MM.1S (cell line): Measurements from ENCODE around the gene PFDN4.

Source experiments
- DNase-seq: peaks from one replicate; pipeline ENCODE4 v3.0.0-alpha.2; 2015
- H2AFZ ChIP-seq: fragments of 300-600 bp; sonication (generic); 2 replicates; pipeline ENCODE4 v1.6.0; 2016; ENCODE audit warnings: antibody characterized with exemption, low read length
- H3F3A ChIP-seq: fragments of 300-600 bp; sonication (generic); 2 replicates; pipeline ENCODE4 v1.6.1; 2016; ENCODE audit warnings: mild to moderate bottlenecking, antibody characterized with exemption, low read length, moderate library complexity, mixed read lengths; ENCODE audit not compliant: insufficient read depth
- H3K27ac ChIP-seq: fragments of 300-600 bp; sonication (generic); 2 replicates; pipeline ENCODE4 v1.5.1; 2016; ENCODE audit warnings: mild to moderate bottlenecking, low read length
- H3K27me3 ChIP-seq: fragments of 300-600 bp; sonication (generic); replicated peaks from 2 replicates; pipeline ENCODE4 v1.6.0; 2016; ENCODE audit warnings: low read length; ENCODE audit not compliant: insufficient read depth
- H3K36me3 ChIP-seq: fragments of 300-600 bp; sonication (generic); replicated peaks from 2 replicates; pipeline ENCODE4 v1.6.1; 2016; ENCODE audit warnings: mild to moderate bottlenecking, low read length, mixed read lengths; ENCODE audit not compliant: insufficient read depth
- H3K4me1 ChIP-seq: fragments of 300-600 bp; sonication (generic); 2 replicates; pipeline ENCODE4 v1.6.1; 2016; ENCODE audit warnings: low read length, mixed read lengths
- H3K4me2 ChIP-seq: fragments of 300-600 bp; sonication (generic); 2 replicates; pipeline ENCODE4 v1.6.0; 2016; ENCODE audit warnings: low read depth, low read length
- H3K4me3 ChIP-seq: fragments of 300-600 bp; sonication (generic); 2 replicates; pipeline ENCODE4 v1.5.1; 2016; ENCODE audit warnings: low read length, mixed read lengths
- H3K79me2 ChIP-seq: fragments of 300-600 bp; sonication (generic); 2 replicates; pipeline ENCODE4 v1.6.1; 2016; ENCODE audit warnings: mixed run types, low read length, mixed read lengths
- H3K9ac ChIP-seq: fragments of 300-600 bp; sonication (generic); 2 replicates; pipeline ENCODE4 v1.6.1; 2016; ENCODE audit warnings: low read length, mixed read lengths
- H3K9me2 ChIP-seq: fragments of 300-600 bp; sonication (generic); replicated peaks from 2 replicates; pipeline ENCODE4 v1.6.1; 2016; ENCODE audit warnings: mild to moderate bottlenecking, low read length, mixed read lengths; ENCODE audit not compliant: insufficient read depth
- H3K9me3 ChIP-seq: fragments of 300-600 bp; sonication (generic); replicated peaks from 2 replicates; pipeline ENCODE4 v1.6.1; 2016; ENCODE audit warnings: mild to moderate bottlenecking, low read length, mixed read lengths; ENCODE audit not compliant: insufficient read depth
- H4K20me1 ChIP-seq: fragments of 300-600 bp; sonication (generic); 2 replicates; pipeline ENCODE4 v1.6.1; 2016; ENCODE audit warnings: mild to moderate bottlenecking, low read length, moderate library complexity, mixed read lengths; ENCODE audit not compliant: insufficient read depth
- EZH2 ChIP-seq: fragments of 300-600 bp; sonication (generic); optimal IDR thresholded peaks from 2 replicates; pipeline ENCODE3; 2017; ENCODE audit warnings: low read depth, mild to moderate bottlenecking, antibody characterized with exemption, low read length, mixed read lengths
- EZH2phosphoT487 ChIP-seq: fragments of 300-600 bp; sonication (generic); IDR thresholded peaks from 2 replicates; pipeline ENCODE4 v1.6.1; 2018; ENCODE audit warnings: antibody characterized with exemption, low read length
- TF ChIP-seq, protein P1 (sequence below): fragments of 300-600 bp; sonication (generic); IDR thresholded peaks from 2 replicates; pipeline ENCODE4 v1.5.1; 2016; ENCODE audit warnings: antibody characterized with exemption, low read length, mixed read lengths

The PFDN4 gene

GRCh38 chr20:54160065-54161007, 47.6 kb upstream of the PFDN4 start:
- Histone ChIP-seq H3K79me2 (no peaks in the 10 kb centered on the region), H3F3A (no peaks in the 10 kb centered on the region), H3K9me2 (no peaks in the 10 kb centered on the region), H3K4me1 (no peaks in the 10 kb centered on the region), H3K36me3 (no peaks in the 10 kb centered on the region), H3K27ac (no peak overlapping the region), H4K20me1 (no peaks in the 10 kb centered on the region), H3K4me3 (no peak overlapping the region), H3K9ac (no peak overlapping the region), H2AFZ (no peak overlapping the region), H3K9me3 (no peaks in the 10 kb centered on the region; the same call in 1 of the 2 replicates), H3K4me2 (no peak overlapping the region), H3K27me3 (no peaks in the 10 kb centered on the region)
- TF ChIP-seq, protein P1, sequence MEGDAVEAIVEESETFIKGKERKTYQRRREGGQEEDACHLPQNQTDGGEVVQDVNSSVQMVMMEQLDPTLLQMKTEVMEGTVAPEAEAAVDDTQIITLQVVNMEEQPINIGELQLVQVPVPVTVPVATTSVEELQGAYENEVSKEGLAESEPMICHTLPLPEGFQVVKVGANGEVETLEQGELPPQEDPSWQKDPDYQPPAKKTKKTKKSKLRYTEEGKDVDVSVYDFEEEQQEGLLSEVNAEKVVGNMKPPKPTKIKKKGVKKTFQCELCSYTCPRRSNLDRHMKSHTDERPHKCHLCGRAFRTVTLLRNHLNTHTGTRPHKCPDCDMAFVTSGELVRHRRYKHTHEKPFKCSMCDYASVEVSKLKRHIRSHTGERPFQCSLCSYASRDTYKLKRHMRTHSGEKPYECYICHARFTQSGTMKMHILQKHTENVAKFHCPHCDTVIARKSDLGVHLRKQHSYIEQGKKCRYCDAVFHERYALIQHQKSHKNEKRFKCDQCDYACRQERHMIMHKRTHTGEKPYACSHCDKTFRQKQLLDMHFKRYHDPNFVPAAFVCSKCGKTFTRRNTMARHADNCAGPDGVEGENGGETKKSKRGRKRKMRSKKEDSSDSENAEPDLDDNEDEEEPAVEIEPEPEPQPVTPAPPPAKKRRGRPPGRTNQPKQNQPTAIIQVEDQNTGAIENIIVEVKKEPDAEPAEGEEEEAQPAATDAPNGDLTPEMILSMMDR = no peak
- TF ChIP-seq EZH2phosphoT487 = no peak
- TF ChIP-seq EZH2 = no peak
- DNase-seq = no peak

- no peaks in the 10 kb centered on the region; the same call in 1 of the 2 replicates for H3K9me3 ChIP-seq
- no peak for DNase-seq
- no peak overlapping the region for H3K27ac ChIP-seq
- no peaks in the 10 kb centered on the region for H3K27me3 ChIP-seq
- no peaks in the 10 kb centered on the region for H3K4me1 ChIP-seq
- TF ChIP-seq, protein P1 = no peak
- no peak for TF ChIP-seq EZH2
- TF ChIP-seq EZH2phosphoT487 = no peak
- no peaks in the 10 kb centered on the region for H3K9me2 ChIP-seq
- no peak overlapping the region for H3K9ac ChIP-seq
- no peaks in the 10 kb centered on the region for H3F3A ChIP-seq
- no peaks in the 10 kb centered on the region for H4K20me1 ChIP-seq
- no peak overlapping the region for H3K4me3 ChIP-seq
- no peaks in the 10 kb centered on the region for H3K79me2 ChIP-seq
- no peaks in the 10 kb centered on the region for H3K36me3 ChIP-seq
- H3K4me2 ChIP-seq = no peak overlapping the region
- H2AFZ ChIP-seq = no peak overlapping the region
Observed at GRCh38 chr20:54161008-54161820, 46.7 kb upstream of the PFDN4 start.

GRCh38 chr20:54161821-54162149, 46.1 kb upstream of the PFDN4 start:
- H3K9me3 ChIP-seq = no peaks in the 10 kb centered on the region
- no peak overlapping the region for H2AFZ ChIP-seq
- H4K20me1 ChIP-seq = no peaks in the 10 kb centered on the region
- no peak overlapping the region for H3K9ac ChIP-seq
- H3K79me2 ChIP-seq = no peaks in the 10 kb centered on the region
- no peaks in the 10 kb centered on the region for H3K36me3 ChIP-seq
- H3K9me2 ChIP-seq = no peaks in the 10 kb centered on the region
- no peak overlapping the region for H3K4me2 ChIP-seq
- H3F3A ChIP-seq = no peaks in the 10 kb centered on the region
- no peak overlapping the region for H3K27ac ChIP-seq
- H3K4me3 ChIP-seq = no peak overlapping the region
- TF ChIP-seq, protein P1 = no peak
- TF ChIP-seq EZH2 (no peak), EZH2phosphoT487 (no peak)
- no peak for DNase-seq
- no peaks in the 10 kb centered on the region for H3K27me3 ChIP-seq
- no peaks in the 10 kb centered on the region for H3K4me1 ChIP-seq
